GM12878 (cell line): ENCODE results near the gene CHRM5. TPM values are rescaled to one million over a fixed set of nuclear protein-coding genes. Genes with fewer than 3 reads are reported as not detected.

Experiments
- EED ChIP-seq: sonication (generic); IDR thresholded peaks from 2 replicates; pipeline ENCODE4 v1.6.1; 2016; ENCODE audit warnings: antibody characterized with exemption, low read depth
- EP300 ChIP-seq, 2 experiments: fragments of 150-350 bp in 1 of 2; IDR thresholded peaks; 2 replicates each; pipeline ENCODE4 v1.6.1; 2011 to 2012; ENCODE audit warnings: low read depth in 2 of 2, low read length in 2 of 2, borderline replicate concordance in 1 of 2, improper control_type of control experiment in 1 of 2, inconsistent platforms in 1 of 2; ENCODE audit not compliant: control insufficient read depth in 1 of 2
- GATAD2B ChIP-seq: fragments of 450-650 bp; conservative IDR thresholded peaks from 2 replicates; pipeline ENCODE4 v1.6.1; 2017; ENCODE audit warnings: low read depth, mild to moderate bottlenecking, moderate library complexity
- HDAC6 ChIP-seq: fragments of 200-600 bp; sonication (generic); IDR thresholded peaks from one replicate; pipeline ENCODE4 v1.8.0; 2017; ENCODE audit warnings: antibody characterized with exemption; ENCODE audit not compliant: unreplicated experiment
- MEF2B ChIP-seq: fragments of 450-650 bp; IDR thresholded peaks from 2 replicates; pipeline ENCODE4 v1.6.1; 2018; ENCODE audit warnings: mild to moderate bottlenecking, moderate library complexity; ENCODE audit not compliant: partially characterized antibody, poor library complexity, severe bottlenecking
- MYB ChIP-seq: fragments of 150-350 bp; IDR thresholded peaks from 2 replicates; pipeline ENCODE4 v1.6.1; 2014; ENCODE audit warnings: mild to moderate bottlenecking, low read depth, low read length, borderline replicate concordance
- NFXL1 ChIP-seq: fragments of 450-650 bp; IDR thresholded peaks from 2 replicates; pipeline ENCODE4 v1.6.1; 2017; ENCODE audit warnings: antibody characterized with exemption, mild to moderate bottlenecking, borderline replicate concordance
- POU2F2 ChIP-seq: IDR thresholded peaks from 3 replicates; pipeline ENCODE4 v1.6.1; 2011; ENCODE audit warnings: low read depth, mild to moderate bottlenecking, low read length, borderline replicate concordance
- RAD51 ChIP-seq: fragments of 450-650 bp; IDR thresholded peaks from 2 replicates; pipeline ENCODE4 v1.6.1; 2016; ENCODE audit warnings: moderate library complexity, mild to moderate bottlenecking, inconsistent platforms
- SREBF1 ChIP-seq: IDR thresholded peaks from 2 replicates; pipeline ENCODE4 v1.6.1; 2012; ENCODE audit warnings: mild to moderate bottlenecking, low read length
- STAT3 ChIP-seq: IDR thresholded peaks from 2 replicates; pipeline ENCODE4 v1.6.1; 2011; ENCODE audit warnings: low read depth, low read length, improper control_type of control experiment
- WRNIP1 ChIP-seq: IDR thresholded peaks from 2 replicates; pipeline ENCODE4 v1.6.1; 2011; ENCODE audit warnings: low read depth, low read length, improper control_type of control experiment, borderline replicate concordance
- ZSCAN29 ChIP-seq: fragments of 450-650 bp; IDR thresholded peaks from 2 replicates; pipeline ENCODE4 v1.6.1; 2017; ENCODE audit warnings: mild to moderate bottlenecking, moderate library complexity
- polyA plus RNA-seq, 11 experiments: library from polyadenylated mRNA; depleted of rRNA in 4 of 11; unstranded in 6 of 11; stranded (reverse) in 5 of 11; fragments of >200 nt; fragmentation: Nextera tagmentation in 4 of 11; fragmentation: Illumina TruSeq in 1 of 11; extraction: Ambion mirVana in 4 of 11; extraction: Trizol in 1 of 11; gene quantifications; 1 replicate in 1 of 11; 2 replicates in 10 of 11; pipeline versions ENCODE4 v1.2.1 to v1.2.3, GENCODE V29; 2011 to 2016; ENCODE audit warnings: inconsistent platforms in 2 of 11, missing spikeins in 2 of 11, low read depth in 1 of 11
- total RNA-seq, 4 experiments: library from RNA; depleted of rRNA in 3 of 4; stranded (reverse); fragments of >200 nt in 3 of 4; fragmentation: Illumina TruSeq in 1 of 4; extraction: Trizol in 1 of 4; gene quantifications; 2 replicates each; pipeline versions ENCODE4 v1.2.1 to v1.2.3, GENCODE V29; 2013 to 2021
- TF ChIP-seq, protein P1 (sequence below): IDR thresholded peaks from 2 replicates; pipeline ENCODE4 v1.6.1; 2012; ENCODE audit warnings: low read depth, low read length, improper control_type of control experiment
- TF ChIP-seq, protein P2 (sequence below): fragments of 450-650 bp; IDR thresholded peaks from 2 replicates; pipeline ENCODE4 v1.6.1; 2017; ENCODE audit warnings: mild to moderate bottlenecking, moderate library complexity
- TF ChIP-seq, protein P3 (sequence below), 3 experiments: IDR thresholded peaks in 2 of 3; conservative IDR thresholded peaks in 1 of 3; 2 replicates each; pipeline ENCODE4 v1.5.1; 2011; ENCODE audit warnings: low read depth in 3 of 3, low read length in 3 of 3, mild to moderate bottlenecking in 3 of 3, control low read depth in 2 of 3, moderate library complexity in 2 of 3, inconsistent platforms in 1 of 3, mixed read lengths in 1 of 3; ENCODE audit not compliant: control insufficient read depth in 2 of 3, insufficient read depth in 1 of 3; ENCODE audit errors: extremely low read depth in 1 of 3
- TF ChIP-seq, protein P4 (sequence below): fragments of 450-650 bp; IDR thresholded peaks from 2 replicates; pipeline ENCODE4 v1.6.1; 2016; ENCODE audit warnings: mild to moderate bottlenecking
- TF ChIP-seq, protein P5 (sequence below): fragments of 450-650 bp; IDR thresholded peaks from 2 replicates; pipeline ENCODE4 v1.6.1; 2018; ENCODE audit warnings: borderline replicate concordance, mild to moderate bottlenecking; ENCODE audit not compliant: partially characterized antibody

Gene CHRM5
- total and polyA plus RNA-seq, 10 of the 15 experiments (the other 5 are each of a cell fraction or from before 2014, with no cell fraction given), result 0.01 to 0.10 (median 0.04) TPM; not detected in 6

DNA sequence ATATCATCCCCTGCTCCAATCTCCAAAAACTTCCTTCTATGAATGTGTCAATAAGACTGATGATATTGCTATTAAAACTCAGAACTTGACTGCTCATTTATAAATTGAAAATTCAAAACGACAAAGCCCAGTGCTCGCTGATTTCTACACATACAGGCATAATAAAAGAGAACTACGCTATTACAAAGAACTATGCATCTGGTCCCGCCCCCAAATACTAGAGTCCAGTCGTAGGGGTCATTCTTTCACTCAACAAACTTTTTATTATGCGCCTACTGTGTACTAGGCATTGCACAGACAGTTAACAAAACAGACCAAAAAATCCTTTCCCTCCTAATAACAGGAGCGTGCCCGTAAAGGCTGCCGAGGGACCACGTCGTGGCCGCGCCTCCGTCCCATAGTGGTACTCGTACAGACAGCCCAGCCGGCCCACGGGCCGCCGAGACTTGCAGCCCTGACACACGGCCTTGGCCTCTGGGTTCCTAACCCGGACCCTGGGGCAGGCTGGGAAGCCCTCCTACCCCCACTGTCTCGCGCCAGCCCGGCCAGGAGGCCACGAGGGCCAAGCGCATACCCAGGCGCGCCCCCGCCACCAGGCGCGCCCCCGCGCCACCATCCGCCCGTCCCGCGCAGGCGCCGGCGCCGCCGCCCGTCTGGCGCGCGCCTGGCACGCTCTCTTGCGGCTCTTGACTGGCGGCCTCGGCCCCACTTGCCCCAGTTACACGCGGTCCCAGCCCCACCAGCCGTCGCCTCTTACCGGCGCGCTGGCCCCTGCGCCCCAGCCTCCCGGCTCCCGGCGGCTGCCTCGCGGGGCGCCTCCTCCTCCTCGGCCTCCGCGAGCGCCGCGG, 70.0 kb downstream of the CHRM5 start (continued):
- TF ChIP-seq STAT3 (no peak), MYB (no peak), EP300 (IDR thresholded peaks at IDR 0.05; ENCODE audit: borderline replicate concordance in 1 of 2, control insufficient read depth in 1 of 2, low read depth in 2 of 2, low read length in 2 of 2) (no peak), NFXL1 (no peak), HDAC6 (no peak), SREBF1 (no peak), GATAD2B (no peak), WRNIP1 (no peak), EED (no peak), ZSCAN29 (0 out of 2 replicates have a peak, but pooled peaks have one; percentile 24), POU2F2 (peak; percentile 63; the same call in 1 of the 3 replicates), MEF2B (no peak), RAD51 (no peak)
- TF ChIP-seq, protein P1, sequence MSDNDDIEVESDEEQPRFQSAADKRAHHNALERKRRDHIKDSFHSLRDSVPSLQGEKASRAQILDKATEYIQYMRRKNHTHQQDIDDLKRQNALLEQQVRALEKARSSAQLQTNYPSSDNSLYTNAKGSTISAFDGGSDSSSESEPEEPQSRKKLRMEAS, result no peak; the same call in 1 of the 2 replicates
- TF ChIP-seq, protein P2, sequence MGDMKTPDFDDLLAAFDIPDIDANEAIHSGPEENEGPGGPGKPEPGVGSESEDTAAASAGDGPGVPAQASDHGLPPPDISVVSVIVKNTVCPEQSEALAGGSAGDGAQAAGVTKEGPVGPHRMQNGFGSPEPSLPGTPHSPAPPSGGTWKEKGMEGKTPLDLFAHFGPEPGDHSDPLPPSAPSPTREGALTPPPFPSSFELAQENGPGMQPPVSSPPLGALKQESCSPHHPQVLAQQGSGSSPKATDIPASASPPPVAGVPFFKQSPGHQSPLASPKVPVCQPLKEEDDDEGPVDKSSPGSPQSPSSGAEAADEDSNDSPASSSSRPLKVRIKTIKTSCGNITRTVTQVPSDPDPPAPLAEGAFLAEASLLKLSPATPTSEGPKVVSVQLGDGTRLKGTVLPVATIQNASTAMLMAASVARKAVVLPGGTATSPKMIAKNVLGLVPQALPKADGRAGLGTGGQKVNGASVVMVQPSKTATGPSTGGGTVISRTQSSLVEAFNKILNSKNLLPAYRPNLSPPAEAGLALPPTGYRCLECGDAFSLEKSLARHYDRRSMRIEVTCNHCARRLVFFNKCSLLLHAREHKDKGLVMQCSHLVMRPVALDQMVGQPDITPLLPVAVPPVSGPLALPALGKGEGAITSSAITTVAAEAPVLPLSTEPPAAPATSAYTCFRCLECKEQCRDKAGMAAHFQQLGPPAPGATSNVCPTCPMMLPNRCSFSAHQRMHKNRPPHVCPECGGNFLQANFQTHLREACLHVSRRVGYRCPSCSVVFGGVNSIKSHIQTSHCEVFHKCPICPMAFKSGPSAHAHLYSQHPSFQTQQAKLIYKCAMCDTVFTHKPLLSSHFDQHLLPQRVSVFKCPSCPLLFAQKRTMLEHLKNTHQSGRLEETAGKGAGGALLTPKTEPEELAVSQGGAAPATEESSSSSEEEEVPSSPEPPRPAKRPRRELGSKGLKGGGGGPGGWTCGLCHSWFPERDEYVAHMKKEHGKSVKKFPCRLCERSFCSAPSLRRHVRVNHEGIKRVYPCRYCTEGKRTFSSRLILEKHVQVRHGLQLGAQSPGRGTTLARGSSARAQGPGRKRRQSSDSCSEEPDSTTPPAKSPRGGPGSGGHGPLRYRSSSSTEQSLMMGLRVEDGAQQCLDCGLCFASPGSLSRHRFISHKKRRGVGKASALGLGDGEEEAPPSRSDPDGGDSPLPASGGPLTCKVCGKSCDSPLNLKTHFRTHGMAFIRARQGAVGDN, result peak; percentile 64
- TF ChIP-seq, protein P3, sequence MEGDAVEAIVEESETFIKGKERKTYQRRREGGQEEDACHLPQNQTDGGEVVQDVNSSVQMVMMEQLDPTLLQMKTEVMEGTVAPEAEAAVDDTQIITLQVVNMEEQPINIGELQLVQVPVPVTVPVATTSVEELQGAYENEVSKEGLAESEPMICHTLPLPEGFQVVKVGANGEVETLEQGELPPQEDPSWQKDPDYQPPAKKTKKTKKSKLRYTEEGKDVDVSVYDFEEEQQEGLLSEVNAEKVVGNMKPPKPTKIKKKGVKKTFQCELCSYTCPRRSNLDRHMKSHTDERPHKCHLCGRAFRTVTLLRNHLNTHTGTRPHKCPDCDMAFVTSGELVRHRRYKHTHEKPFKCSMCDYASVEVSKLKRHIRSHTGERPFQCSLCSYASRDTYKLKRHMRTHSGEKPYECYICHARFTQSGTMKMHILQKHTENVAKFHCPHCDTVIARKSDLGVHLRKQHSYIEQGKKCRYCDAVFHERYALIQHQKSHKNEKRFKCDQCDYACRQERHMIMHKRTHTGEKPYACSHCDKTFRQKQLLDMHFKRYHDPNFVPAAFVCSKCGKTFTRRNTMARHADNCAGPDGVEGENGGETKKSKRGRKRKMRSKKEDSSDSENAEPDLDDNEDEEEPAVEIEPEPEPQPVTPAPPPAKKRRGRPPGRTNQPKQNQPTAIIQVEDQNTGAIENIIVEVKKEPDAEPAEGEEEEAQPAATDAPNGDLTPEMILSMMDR (IDR thresholded peaks at IDR 0.05 in 2 of 3, conservative IDR thresholded peaks at IDR 0.05 in 1 of 3; ENCODE audit: control insufficient read depth in 2 of 3, extremely low read depth in 1 of 3, insufficient read depth in 1 of 3, low read depth in 3 of 3, low read length in 3 of 3), result no peak
- TF ChIP-seq, protein P4, sequence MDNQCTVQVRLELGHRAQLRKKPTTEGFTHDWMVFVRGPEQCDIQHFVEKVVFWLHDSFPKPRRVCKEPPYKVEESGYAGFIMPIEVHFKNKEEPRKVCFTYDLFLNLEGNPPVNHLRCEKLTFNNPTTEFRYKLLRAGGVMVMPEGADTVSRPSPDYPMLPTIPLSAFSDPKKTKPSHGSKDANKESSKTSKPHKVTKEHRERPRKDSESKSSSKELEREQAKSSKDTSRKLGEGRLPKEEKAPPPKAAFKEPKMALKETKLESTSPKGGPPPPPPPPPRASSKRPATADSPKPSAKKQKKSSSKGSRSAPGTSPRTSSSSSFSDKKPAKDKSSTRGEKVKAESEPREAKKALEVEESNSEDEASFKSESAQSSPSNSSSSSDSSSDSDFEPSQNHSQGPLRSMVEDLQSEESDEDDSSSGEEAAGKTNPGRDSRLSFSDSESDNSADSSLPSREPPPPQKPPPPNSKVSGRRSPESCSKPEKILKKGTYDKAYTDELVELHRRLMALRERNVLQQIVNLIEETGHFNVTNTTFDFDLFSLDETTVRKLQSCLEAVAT, result no peak
- TF ChIP-seq, protein P5, sequence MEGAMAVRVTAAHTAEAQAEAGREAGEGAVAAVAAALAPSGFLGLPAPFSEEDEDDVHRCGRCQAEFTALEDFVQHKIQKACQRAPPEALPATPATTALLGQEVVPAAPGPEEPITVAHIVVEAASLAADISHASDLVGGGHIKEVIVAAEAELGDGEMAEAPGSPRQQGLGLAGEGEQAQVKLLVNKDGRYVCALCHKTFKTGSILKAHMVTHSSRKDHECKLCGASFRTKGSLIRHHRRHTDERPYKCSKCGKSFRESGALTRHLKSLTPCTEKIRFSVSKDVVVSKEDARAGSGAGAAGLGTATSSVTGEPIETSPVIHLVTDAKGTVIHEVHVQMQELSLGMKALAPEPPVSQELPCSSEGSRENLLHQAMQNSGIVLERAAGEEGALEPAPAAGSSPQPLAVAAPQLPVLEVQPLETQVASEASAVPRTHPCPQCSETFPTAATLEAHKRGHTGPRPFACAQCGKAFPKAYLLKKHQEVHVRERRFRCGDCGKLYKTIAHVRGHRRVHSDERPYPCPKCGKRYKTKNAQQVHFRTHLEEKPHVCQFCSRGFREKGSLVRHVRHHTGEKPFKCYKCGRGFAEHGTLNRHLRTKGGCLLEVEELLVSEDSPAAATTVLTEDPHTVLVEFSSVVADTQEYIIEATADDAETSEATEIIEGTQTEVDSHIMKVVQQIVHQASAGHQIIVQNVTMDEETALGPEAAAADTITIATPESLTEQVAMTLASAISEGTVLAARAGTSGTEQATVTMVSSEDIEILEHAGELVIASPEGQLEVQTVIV, result no peak
